ENCODE measurements around the gene FLNB. TPM values are rescaled to one million over a fixed set of nuclear protein-coding genes. Genes with fewer than 3 reads are reported as not detected.
A peak's percentile ranks its signal among the peaks of the same experiment; 100 is the strongest.

Gene FLNB
- total and polyA plus RNA-seq, 2 of the 8 experiments (the other 6 are each of a cell fraction or from before 2014, with no cell fraction given) = 72.3 to 118 TPM

- Histone ChIP-seq H4K5ac (ENCODE audit: insufficient read length, low read depth, low read length) (no peak overlapping the region), H3K14ac (ENCODE audit: insufficient read length) (no peak overlapping the region), H2AK5ac (ENCODE audit: low read depth, low read length) (peak overlapping the region; percentile 75; the same call in 1 of the 2 replicates), H3K4me1 (replicated peaks in 1 of 4; ENCODE audit: control insufficient read depth in 3 of 4, insufficient read depth in 4 of 4, low read length in 3 of 4) (peaks cover 0 to 4% (median 0%) of the 10 kb centered on the region in 4 experiments; a peak in 3 of 7 replicates), H3K23me2 (ENCODE audit: low read depth, low read length) (no peaks in the 10 kb centered on the region), H3K27me3 (replicated peaks in 1 of 4; ENCODE audit: control insufficient read depth in 3 of 4, extremely low read depth in 1 of 4, insufficient read depth in 3 of 4, low read length in 3 of 4) (no peaks in the 10 kb centered on the region), H2BK120ac (replicated peaks; ENCODE audit: low read depth, low read length) (no peak overlapping the region), H2AFZ (ENCODE audit: low read length) (0 out of 2 replicates have a peak overlapping the region, but pooled peaks have one; percentile 0), H3K4me3 (ENCODE audit: extremely low read depth in 1 of 4, insufficient read depth in 2 of 4, low read depth in 3 of 4, low read length in 4 of 4) (no peak overlapping the region), H3K4ac (replicated peaks; ENCODE audit: insufficient read length, low read depth, low read length) (no peak overlapping the region), H3K27ac (ENCODE audit: low read depth, low read length) (no peak overlapping the region), H2BK12ac (ENCODE audit: low read depth, low read length) (peak overlapping the region; percentile 80; the same call in 1 of the 2 replicates), H4K8ac (ENCODE audit: extremely low read depth, insufficient read depth, low read length) (no peak overlapping the region), H2BK15ac (ENCODE audit: low read length) (no peak overlapping the region), H3K23ac (ENCODE audit: insufficient read length) (no peak overlapping the region), H3K18ac (ENCODE audit: extremely low read depth, low read length) (no peak overlapping the region; the same call in 1 of the 2 replicates), H2BK20ac (ENCODE audit: low read length) (no peak overlapping the region), H3K4me2 (ENCODE audit: insufficient read depth in 1 of 2, low read depth in 2 of 2, low read length in 2 of 2) (no peak overlapping the region), H3K9ac (replicated peaks in 1 of 4; ENCODE audit: extremely low read depth in 1 of 4, low read depth in 3 of 4, low read length in 3 of 4) (no peak overlapping the region), H4K20me1 (replicated peaks in 1 of 2; ENCODE audit: control insufficient read depth in 1 of 2, insufficient read depth in 2 of 2, low read length in 2 of 2) (no peaks in the 10 kb centered on the region), H3K79me1 (ENCODE audit: low read depth, low read length) (no peaks in the 10 kb centered on the region), H3K56ac (replicated peaks; ENCODE audit: insufficient read length, low read depth, low read length) (no peak overlapping the region), H3K36me3 (ENCODE audit: control insufficient read depth in 2 of 4, insufficient read depth in 4 of 4, low read length in 3 of 4) (no peaks in the 10 kb centered on the region), H3K79me2 (ENCODE audit: control insufficient read depth in 1 of 2, insufficient read depth in 2 of 2, low read length in 2 of 2) (no peaks in the 10 kb centered on the region), H3K9me3 (ENCODE audit: insufficient read depth in 2 of 2, low read depth in 1 of 2, low read length in 1 of 2) (no peaks in the 10 kb centered on the region), H2BK5ac (ENCODE audit: low read depth, low read length) (no peak overlapping the region; the same call in 1 of the 2 replicates), H4K91ac (replicated peaks; ENCODE audit: insufficient read length, low read length) (no peak overlapping the region)
- ChIA-PET CTCF (ENCODE audit: partially characterized antibody) (interaction anchor here (0.9 to 1.6 kb wide), 10 partner anchors 15 to 213 kb away, joined by 3 to 5 read pairs (median 4); no protein-coding TSS in a partner anchor), POLR2A (ENCODE audit: partially characterized antibody) (interaction anchor here (0.9 kb wide), 1 partner anchor 53 kb away, joined by 3 read pairs; no protein-coding TSS in a partner anchor)
- TF ChIP-seq PHF8 (conservative IDR thresholded peaks at IDR 0.05; ENCODE audit: low read depth, low read length) (no peak), POU5F1 (IDR thresholded peaks at IDR 0.05; ENCODE audit: low read depth, low read length) (no peak), RFX5 (IDR thresholded peaks at IDR 0.05; ENCODE audit: borderline replicate concordance, low read depth, low read length) (no peak), NRF1 (IDR thresholded peaks at IDR 0.05; ENCODE audit: low read depth, low read length) (no peak), CTBP2 (IDR thresholded peaks at IDR 0.05; ENCODE audit: borderline replicate concordance, insufficient read depth, insufficient read length, low read length) (no peak), ATF3 (IDR thresholded peaks at IDR 0.05; ENCODE audit: insufficient read depth, low read depth, low read length) (no peak), BACH1 (IDR thresholded peaks at IDR 0.05; ENCODE audit: low read length) (no peak), SIX5 (IDR thresholded peaks at IDR 0.05; ENCODE audit: low read depth, low read length) (no peak), EGR1 (IDR thresholded peaks at IDR 0.05; ENCODE audit: borderline replicate concordance, low read depth, low read length) (no peak), POLR2A (IDR thresholded peaks at IDR 0.05; ENCODE audit: control extremely low read depth in 1 of 2, low read depth in 2 of 2, low read length in 2 of 2) (no peak), TAF1 (IDR thresholded peaks at IDR 0.05; ENCODE audit: low read depth, low read length) (no peak)
- no peak for FAIRE-seq
- DNase-seq (ENCODE audit: low read depth in 1 of 2, low spot score in 2 of 2) = no peak
- 94% methylated on average over 6 of the region's 6 CpGs; no CpG with 5 or more reads in 1 of the 2 experiments for WGBS, 2 experiments (ENCODE audit: extremely low coverage in 1 of 2, insufficient coverage in 1 of 2, insufficient read length in 1 of 2, insufficient replicate concordance in 2 of 2, low coverage in 1 of 2, low lambda C conversion rate in 2 of 2, missing lambda C conversion rate in 1 of 2)
Measured at GRCh38 chr3:57974796-57975388, 33.3 kb upstream of the FLNB start.
